HG02840 (cell line): Measurements from ENCODE around the gene FEM1C.
A peak's percentile ranks its signal among the peaks of the same experiment; 100 is the strongest.

Source experiments
- ATAC-seq: cut with Tn5 transposase; IDR thresholded peaks from one replicate; pipeline ENCODE4 v1.9.1; 2021; ENCODE audit warnings: mild to moderate bottlenecking, moderate library complexity, moderate number of reproducible peaks; ENCODE audit not compliant: unreplicated experiment, low FRiP score

The FEM1C gene

DNA sequence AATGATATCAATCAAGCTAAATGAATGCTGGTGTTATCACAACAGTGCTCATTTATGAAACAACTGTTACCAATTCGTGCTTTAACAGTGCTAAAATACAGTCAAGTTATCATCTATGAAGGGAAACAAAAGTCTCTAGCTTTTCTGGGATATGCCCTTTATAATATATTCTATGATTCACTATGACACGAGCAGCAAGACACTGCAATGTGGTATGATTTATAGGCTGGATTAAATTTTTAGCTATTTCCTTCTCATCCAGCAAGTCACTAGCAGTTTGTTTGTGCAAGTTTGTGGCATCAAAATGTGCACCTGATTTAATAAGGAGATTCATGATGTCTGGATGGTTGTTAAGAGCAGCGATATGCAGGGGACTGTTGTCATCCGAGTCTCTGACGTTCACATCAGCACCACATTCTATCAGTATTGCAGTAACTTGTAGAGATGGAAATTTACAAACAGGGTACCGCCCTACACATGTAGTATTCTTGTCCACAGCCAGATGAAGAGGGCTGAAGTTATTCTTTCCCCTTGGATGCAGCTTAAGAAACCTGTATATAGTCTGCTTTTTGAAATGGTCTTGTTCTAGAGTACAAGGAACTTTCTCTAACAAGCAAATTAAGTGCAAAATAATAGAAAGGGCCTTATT lies 20.3 kb downstream of the FEM1C start:
- no peak for ATAC-seq

DNA sequence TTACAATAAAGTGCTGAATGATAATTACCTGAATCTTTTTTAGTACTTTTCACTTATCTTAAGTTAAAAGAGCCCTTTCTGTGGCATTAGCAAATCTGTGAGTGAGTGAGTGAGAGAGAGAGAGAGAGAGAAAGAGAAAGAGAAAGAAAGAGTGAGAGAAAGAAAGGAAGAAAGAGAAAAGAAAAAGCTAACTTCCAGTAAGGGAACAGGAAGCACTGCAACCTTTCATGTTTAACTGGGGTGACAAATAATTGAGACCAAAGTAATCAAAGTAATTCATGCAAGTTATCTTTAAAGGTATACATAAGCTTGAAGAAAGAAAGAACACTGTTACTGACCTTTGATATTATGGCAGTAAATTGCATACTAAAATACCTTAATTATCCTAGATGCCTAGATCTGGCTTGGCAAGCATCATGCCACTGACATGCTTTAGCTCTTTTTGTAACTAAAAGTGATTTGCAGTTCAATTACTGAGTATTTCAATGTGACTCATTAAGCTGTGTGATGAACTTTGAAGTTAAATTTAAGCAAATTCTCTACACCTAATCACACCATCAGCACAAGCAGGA lies 21.7 kb downstream of the FEM1C start:
- no peak for ATAC-seq

DNA sequence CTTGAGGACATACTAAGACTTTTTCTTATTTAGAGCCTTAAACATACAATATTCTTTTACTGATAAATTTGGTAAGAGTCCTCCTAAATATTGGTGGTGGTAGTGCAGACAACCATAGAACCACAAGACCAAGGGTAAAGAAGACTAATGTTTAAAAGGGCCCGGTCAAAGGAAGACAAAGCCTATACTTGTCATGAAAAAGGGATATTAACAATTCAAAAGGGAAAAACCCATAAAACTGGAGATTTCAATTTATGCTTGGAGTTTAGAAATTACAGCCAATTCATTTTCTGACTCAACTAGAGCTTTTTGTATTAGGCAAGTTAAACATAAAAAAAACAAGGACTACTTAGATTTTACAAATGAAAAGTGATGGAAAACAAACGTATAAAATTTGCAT lies 24.4 kb downstream of the FEM1C start:
- no peak for ATAC-seq

DNA sequence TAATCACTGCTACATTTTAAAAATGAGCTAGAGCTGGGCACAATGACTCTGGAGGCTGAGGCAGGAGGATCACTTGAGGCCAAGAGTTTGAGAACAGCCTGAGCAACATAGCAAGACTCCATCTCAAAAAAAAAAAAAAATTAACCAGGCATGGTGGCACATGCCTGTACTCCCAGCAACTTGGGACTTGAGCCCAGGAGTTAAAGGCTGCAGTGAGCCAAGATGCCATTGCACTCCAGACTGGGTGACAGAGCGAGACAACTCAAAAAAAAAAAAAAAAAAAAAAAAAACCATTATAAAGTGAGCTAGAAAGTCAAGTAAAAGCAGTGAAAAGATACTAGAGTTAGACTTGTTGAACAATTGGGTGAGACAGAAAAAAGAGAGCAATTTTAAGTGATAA lies 28.2 kb downstream of the FEM1C start:
- ATAC-seq = no peak

DNA sequence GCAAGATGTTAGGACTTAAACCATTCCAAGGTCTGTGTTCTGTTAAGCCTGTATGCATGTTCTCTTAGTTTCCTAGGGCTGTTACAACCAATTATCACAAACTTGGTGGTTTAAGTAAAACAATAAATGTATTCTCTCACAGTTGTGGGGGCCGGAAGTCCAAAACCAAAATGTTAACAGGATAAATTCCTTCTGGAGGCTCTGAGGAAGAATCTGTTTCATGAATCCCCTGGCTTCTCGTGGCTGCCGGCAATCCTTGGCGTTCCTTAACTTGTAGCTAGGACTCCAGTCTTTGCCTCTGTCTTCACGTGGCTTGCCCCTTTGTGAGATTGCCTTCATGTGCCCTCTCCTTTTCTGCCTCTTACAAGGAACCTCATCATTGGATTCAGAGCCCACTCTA lies 30.4 kb downstream of the FEM1C start:
- no peak for ATAC-seq

DNA sequence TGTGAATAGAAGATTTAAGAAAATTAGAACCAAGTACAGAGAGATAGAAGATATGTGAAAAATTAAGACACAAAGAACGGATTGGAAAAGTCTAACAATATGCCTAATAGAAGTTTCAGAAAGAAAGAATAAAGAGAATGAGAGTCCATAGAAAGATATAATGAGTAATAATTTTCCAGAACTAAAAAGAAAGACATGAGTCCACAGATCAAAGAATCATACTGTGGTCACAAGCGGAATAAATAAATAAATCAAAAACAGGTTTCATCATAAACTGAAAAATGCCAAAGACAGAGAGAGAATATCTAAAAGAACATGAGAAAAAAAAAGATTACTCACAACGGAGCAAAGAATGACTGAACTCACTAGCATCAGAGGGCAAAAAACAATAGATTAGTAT lies 32.9 kb downstream of the FEM1C start:
- ATAC-seq = no peak

DNA sequence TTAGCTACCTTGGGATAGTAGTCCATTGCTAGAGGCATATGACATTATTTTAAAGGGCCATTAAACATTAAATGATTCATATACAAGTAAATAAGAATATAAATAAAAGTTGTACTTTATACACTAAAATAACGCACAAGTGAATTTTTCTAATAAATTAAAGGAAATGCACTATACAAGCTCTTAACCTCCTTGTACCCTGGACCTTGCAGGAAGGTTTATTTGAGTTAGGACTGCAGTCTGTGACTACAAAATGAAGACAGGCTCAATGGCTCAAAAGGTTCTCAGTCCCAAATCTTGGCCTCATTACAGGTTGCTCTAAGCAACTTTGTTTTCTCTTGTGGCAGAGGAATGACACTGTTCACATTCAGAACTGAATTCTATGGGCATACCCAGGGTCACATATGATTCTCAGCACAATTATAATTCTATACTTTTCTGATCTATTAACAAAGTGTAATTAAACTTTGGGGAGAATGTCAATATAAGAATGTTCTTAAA lies 34.4 kb downstream of the FEM1C start:
- ATAC-seq = no peak

DNA sequence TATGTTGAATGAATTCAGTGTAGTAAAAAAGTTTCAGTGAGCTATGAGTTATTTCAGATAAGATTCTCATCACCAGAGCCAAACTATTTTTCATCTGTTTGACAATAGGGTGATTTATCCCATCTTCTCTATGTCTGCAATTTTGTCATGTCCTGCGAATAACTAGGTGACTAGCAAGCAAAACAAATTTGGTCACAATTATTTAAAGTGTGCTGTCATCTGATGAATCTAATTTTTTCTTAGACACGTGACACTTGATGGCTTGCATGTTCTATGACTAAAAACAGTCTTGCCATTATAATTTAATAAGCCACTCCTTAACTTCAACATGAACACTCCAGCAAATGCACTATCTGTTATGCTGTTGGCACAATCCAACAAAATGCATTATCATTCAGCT lies 35.0 kb downstream of the FEM1C start:
- no peak for ATAC-seq

DNA sequence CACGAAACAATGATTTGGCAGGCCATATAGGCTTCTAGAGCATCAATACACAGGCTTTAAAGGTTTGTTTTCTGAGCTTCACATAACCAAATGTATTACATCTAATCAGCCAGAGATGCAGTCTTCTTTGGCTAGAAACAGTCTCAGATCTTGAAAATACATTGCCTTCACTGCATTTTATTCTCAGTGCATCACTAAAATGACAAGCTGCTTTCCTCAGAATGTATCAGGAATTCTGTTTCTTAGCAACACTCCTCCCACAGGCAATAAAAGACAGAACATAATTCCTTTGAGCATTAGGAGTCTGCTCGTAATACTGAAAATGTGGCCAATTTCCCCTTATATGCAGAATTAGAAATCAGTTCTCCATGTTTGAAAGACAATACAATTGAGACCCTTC lies 36.9 kb downstream of the FEM1C start:
- ATAC-seq = no peak

DNA sequence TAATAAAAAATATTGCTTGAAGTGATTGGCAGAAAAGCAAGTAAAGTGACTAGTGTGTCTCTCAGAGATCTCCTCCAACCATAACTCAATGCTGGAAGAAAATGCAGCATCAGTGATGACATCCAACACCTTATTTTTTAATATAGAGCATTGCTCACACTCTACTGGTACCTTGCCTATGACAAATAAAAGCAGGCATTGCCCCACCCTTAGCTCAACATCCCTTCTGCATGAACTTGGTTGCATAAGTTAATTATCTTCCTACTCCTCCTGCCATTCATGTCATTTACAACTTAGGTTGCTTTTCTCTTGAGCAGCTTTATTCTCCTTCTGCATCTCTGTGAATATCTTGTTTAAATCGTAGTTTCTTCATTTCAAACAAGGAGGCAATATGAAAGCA lies 41.2 kb downstream of the FEM1C start:
- ATAC-seq = no peak

DNA sequence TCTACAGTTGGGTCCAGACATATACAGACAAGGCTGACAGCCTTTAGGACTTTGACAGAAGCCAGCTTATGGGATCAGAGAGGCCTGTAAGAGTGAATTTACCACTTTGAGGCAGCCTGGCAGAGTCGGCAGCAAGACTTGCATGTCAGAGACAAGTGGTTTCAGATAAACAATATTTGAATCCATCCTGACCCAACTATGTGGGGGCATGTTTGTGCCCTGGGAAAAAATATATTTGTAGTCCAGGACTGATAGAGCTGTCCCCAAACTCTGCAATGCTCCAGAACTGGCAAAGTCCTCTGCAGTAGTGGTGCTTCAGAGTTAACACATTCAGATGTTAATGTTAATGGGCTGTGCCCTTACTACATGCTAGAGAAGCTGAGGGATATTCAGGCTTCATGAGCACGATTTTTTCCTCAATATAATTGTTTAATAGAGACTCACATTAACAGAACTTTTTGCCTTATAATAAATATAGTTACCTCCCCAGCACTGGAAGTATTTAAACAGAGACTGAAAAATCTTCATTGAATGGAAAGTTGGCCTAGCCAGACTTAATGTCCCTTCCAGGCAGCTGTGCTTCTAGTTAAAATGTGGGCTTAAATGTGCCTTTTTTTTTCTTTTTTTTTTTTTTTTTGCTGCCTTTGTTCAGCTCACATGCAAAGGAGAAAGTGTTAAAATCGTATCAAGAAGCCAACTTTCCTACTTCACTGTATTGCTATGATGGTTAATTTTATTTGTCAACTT lies 42.9 kb downstream of the FEM1C start:
- no peak for ATAC-seq

DNA sequence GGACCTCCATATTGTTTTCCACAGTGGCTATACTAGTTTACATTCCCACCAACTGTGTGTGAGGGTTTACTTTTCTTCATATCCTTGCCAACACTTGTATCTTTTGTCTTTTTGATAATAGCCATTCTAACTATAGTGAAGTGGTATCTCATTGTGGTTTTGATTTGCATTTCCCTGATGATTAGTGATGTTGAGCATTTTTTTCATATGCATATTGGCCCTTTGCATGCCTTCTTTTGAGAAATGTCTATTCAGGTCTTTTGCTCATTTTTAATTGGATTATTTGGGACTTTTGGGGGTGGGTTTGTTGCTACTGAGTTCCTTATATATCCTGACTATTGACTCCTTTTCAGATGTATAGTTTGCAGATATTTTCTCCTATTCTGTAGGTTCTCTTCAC lies 44.4 kb downstream of the FEM1C start:
- ATAC-seq = no peak

DNA sequence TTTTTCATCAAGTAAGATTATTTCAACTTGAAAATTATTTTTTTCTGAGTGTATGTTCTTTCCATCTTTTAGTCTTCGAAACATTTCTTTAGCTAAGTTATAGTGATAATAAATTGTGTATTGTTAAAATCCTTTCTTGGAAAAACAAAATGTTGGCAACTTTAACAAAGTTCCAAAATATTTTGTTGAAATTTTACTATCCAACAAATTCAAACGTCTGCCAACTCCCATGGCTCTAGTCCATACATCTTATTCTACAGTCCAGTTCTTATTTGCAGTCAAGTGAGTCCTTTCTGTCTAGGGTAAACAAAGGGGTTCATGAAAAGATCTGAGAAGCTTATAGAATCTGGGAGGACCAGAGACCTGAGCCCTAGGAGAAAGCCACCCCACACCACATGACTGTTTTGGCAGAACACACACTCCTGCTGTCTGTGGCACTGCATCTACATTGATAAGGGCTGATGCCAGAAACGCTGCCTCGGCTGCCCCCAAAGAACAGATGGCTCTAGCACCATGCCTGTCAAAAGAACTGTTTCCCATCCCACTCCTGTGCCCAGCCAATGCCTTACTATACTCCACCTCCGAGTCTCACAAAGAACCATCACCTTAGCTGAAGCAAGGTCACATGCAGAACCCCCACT lies 47.5 kb downstream of the FEM1C start:
- ATAC-seq = no peak

DNA sequence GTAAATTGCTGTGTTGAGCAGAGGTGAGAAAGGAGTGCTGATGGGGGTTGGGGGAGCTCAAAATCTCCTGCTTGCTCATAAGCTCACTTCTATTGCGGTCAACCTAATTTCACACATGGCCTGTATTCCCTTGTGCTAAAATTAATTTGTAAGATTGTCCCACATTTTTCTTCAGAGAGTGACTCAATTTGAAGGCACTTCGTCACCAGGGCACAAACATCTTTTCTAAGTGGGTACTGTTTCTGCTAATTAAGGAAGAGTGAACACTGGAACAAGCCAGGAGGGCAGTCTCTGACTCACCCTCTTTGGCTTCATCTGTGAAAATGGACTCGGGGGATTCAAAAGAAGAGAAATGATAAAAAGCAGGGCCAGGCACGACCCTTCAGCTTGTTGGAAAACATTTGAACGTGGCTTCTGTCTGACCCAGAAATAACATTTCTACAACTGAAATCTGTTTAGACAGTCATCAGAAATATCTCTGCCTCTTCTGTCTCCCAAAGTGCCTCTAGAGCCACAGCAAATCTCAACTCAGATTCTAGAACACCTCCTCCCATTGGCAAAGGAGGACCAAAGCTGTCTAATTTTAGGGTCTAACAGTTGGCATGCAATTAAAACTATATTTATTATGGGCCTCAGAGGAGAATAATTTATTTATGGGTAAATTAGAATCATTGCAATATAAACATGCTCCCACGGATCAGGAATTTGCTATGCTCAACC lies 49.8 kb downstream of the FEM1C start:
- no peak for ATAC-seq

DNA sequence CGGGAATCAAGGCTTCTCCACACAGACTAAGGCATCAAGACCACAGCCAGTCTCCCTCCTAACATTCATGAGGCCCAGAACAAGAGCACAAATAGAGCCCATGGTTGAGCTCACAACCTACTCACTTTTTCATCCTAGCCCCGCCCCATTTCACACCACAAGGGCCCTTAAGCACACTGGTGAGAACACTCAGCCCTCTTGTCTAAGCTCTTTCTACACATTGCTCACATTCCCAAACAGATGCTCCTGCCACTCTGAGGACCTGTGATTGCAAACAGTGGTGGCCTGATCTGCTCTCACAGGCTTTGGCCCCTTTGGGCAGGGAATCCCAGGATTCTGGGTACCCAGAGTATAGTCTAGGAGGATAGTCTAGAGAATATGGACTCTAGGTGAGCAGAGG lies 54.0 kb downstream of the FEM1C start:
- no peak for ATAC-seq

DNA sequence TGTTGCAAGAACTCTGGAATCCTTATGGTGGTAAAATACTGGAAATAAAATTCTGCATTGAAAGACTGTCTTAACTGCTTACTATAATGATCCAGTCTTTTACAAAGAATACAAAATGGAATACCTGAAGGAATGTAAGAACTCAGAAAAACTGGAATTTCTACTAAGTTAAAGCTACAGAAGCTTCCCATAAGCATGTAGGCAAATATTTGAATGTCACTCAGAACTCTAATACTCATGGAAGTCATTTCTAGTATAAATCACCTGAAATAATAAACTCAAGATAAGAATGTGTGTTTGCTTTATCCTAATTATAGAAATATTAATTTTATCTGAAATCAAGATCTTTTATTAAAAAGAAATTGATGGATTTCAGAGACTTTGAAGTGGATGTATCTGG lies 54.8 kb downstream of the FEM1C start:
- no peak for ATAC-seq

DNA sequence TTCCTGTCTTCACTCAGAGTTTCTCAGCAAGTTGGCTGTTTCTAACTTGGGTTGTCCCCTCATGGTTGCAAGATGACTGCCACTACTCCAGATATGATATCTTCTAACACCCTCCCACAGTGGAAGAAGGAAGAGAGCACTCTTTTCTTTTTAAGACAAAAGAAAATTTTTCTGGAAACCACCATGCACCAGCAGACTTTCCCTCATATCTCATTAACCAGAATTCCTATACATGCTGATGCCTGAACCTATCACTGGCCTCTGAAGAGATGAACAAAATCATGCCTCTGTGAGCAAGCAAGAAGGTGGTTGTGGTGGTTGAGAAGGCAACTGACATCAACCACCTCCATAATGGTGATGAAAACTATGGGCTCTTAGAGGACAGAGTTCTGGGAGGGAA lies 56.8 kb downstream of the FEM1C start:
- ATAC-seq = peak; percentile 72

DNA sequence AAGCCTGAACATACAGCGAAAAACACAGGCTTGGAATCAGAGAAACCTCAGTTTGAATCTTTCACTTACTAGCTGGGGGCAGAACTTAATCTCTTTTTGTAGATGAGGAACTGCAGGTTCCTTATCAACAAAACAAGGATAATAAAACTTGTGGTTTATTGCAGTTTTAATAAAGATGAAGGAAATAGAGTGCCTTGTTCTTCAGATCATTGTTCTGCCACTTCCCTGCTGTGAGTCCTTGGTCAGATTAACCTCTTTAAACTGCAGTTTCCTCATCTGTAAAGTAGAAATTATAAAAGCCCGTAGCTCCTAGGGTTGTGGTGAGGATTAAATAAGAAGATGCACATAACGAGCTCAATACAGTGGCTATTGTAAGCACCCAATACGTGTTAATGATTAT lies 57.4 kb downstream of the FEM1C start:
- no peak for ATAC-seq

DNA sequence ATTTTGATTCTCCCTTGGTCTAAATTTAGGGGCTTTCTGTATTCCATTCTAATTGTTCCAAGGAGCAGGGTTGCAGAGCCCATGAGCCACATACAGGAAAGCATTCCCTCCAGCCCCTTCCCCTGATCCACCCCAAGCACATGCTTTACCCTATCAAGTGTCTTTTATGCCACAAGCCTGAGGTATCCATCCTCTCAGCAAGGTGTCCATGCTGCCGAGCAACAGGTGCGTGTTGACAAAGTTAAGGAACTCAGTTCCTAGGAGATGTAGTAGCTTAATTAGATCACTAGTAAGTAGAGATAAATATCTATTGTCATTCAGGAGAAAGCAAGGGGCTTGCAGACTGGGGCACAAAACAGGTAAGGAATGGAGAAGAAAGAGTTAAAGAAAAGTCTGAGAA lies 57.8 kb downstream of the FEM1C start:
- no peak for ATAC-seq

DNA sequence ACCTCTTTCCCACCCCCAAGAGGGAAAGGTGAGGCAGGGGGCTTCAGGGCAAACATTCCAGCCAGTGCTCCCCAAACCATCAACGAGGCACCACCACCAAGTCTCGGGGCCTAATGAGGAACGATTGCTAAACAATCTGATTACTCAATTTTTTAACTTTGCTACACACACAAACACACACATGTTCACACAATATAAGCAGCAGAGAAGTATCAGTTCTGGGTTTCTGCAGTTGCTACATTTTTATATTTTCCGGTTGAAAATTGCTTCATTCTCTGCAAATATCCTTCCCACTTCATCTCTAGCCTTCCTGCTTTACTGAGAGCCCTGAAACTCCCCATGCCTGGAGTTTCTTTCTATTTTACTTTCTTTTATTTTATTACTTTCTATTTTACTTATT lies 60.2 kb downstream of the FEM1C start:
- ATAC-seq = no peak

DNA sequence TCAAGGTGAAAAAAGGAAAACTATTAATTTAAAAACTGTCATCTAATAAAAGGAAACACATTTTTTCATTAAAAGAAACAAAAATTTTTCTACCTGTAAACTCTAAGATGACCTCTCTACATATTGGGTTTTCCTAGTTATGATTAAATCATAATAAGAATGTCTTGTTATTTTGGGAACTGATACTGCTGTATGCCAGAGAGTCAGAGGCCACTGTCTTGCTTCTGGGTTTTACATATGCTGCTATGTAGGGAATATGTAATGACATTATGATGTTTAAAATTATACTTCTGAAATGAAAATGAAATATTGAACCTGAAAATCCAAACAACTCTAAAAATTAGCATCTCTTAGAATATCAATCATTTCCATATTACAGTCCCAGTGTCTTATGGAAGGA lies 63.7 kb downstream of the FEM1C start:
- no peak for ATAC-seq
